ENCODE measurements around the gene TFIP11.
"Not testable (repeated sequence)": the region's sequence is repeated elsewhere in the genome, so short reads cannot be mapped to it uniquely, and the experiment has no call there.

Gene TFIP11

GRCh38 chr22:26541167-26541819 is 29.0 kb upstream of the TFIP11 start:
- DNase-seq (ENCODE audit: low read depth), result no peak

DNA sequence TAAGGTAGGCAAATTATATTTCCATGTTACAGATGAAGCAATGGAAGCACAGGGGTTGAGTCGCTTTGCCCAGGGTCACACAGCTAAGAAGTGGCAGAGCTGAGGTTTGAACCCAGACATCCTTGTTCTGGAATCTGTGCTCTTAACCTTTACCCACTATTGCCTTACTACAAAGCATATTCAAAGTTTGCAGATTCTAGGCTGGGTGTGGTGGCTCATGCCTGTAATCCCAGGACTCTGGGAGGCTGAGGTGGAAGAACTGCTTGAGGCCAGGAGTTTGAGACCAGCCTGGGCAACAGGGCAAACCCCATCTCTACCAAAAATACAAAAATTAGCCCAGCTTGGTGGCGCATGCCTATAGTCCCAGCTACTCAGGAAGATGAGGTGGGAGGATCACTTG is 27.8 kb upstream of the TFIP11 start:
- DNase-seq (ENCODE audit: low read depth), result no peak

DNA sequence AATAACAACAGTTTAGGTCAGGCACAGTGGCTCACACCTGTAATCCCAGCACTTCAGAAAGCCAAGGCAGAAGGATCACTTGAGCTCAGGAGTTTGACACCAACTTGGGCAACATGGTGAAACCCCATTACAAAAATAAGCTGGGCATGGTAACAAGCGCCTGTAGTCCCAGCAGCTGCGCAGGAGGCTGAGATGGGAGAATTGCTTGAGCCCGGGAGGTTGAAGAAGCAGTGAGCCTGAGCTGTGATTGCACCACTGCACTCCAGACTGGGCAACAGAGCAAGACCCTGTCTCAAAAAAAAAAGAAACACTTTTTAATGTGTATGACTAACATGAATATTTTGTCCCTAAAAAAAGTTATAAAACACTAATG is 24.5 kb upstream of the TFIP11 start:
- no peak for DNase-seq (ENCODE audit: low read depth)

DNA sequence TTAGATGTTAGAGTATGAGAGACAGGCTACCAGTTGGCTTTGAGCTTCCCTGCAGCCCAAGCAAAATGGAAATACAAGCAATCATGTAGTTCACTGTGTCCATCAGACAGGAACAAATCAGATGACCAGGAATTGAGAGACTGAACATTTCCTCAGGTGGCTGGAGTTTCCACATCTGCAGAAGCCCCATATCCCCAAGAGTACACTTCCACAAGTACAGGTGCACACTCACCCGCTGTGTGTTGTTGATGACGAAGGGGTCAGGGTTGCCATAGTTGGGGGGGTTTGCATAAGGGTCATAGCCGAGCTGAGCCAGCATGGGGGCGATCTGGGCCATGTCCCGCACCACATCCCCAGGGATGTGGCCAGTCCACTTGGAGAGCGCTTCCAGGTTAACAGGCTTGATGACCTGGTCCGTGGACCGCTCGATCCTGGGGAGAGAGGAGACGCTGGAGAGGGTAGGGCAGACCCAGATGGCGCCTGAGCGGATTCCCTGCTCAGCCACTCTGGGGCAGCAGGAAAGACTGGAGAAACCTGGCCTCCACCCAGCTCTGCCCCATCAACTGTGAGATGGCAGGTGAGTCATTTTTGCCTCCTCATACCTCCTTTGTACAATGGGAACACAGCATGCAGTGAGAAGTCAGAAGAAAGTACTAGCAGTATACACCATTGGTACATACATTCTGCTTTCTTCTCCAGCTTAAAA is 23.9 kb upstream of the TFIP11 start:
- DNase-seq (ENCODE audit: low read depth), result no peak

DNA sequence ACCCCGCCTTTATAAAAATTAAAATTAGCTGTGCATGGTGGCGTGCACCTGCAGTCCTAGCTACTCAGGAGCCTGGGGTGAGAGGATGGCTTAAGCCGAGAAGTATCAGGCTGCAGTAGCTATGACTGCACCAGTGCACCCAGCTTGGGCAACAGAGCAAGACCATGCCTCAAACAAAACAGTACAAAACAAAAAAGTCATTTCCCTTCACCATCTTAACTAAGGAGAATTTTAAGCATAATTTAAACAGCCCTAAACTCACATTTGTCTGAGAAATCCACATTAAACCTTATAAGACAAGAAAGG is 23.3 kb upstream of the TFIP11 start:
- DNase-seq (ENCODE audit: low read depth), result no peak

DNA sequence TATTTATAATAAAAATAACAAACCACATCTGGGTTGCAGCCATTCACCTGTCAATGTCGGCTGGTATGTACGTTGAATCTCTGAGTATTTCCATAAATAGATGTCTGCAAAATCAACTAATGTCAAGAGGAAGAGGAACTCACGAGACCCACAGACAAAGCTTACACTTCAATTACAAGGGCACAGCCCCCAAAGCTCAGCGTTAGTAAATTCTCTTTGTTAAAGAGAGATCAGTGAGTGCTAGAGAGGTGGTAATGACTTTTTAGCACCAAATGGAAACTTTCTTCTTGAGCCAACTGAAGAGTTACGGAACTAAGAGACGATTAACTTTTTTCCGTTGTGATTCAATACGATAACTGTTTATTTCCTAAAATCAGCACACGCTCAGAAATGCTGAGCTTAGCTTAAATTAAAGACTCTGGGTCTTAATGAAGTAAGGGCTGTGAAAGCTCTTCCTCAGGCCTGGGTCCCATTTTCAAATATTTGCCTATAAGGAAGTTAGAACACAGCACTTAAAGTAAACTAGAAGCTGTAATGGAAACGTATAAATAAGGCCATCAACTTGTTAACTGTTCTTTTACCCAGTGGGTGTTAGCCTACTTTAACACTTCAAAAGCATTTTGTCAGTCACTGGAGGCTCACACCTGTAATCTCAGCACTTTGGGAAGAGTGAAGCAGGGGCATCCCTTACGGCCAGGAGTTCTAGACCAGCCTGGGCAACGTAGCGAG is 22.8 kb upstream of the TFIP11 start:
- no peak for DNase-seq (ENCODE audit: low read depth)

GRCh38 chr22:26534171-26534855 is 22.0 kb upstream of the TFIP11 start:
- DNase-seq (ENCODE audit: low read depth), result no peak

- no peak for DNase-seq (ENCODE audit: low read depth)
These were observed 17.1 kb upstream of the TFIP11 start for GRCh38 chr22:26529345-26529744.

GRCh38 chr22:26528518-26528917 is 16.2 kb upstream of the TFIP11 start:
- not testable (repeated sequence) for DNase-seq (ENCODE audit: low read depth)

DNA sequence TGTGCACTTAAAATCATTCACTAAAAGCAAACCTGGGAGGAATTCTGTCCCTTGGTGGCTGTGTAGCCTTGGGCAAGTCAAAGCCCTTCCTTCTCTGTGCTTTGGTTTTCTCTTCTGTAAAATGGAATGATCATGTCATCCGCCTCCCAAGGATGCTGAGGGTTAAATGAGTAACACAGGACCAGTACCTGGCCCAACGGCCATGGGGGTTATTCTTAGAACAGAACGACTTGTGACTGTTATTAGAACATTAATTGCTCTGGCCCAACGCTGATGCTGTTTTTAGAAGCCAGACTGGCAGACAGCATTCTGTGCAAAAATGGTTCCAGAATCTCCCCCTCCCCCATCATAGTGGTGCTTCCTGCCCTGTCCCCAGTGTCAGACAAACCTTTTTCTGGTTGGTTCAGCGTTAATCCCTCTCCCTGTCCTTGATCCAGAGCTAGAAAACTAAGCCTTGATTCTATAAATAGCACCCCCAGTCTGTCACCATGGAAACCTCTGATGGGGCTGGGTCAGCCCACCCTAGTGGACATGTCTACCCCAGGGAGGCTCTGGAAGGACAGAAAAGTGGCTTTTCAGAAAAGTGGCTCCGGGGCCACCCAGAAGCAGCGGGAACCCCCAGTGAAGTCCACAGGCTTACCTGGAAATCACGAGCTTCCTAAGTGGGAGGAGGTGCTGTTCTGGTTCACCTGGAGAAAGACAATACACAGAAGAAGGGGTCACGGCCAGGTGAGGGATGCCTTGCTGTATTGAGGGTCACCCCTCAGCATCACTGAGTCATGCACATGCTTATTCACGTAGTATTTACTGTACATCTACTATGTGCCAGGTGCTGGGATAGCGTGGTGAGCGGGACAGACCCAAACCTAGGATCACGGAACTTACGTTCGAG is 15.5 kb upstream of the TFIP11 start:
- DNase-seq (ENCODE audit: low read depth), result no peak

- DNase-seq (ENCODE audit: low read depth), result no peak
These were observed 14.9 kb upstream of the TFIP11 start for GRCh38 chr22:26527167-26527566.

DNA sequence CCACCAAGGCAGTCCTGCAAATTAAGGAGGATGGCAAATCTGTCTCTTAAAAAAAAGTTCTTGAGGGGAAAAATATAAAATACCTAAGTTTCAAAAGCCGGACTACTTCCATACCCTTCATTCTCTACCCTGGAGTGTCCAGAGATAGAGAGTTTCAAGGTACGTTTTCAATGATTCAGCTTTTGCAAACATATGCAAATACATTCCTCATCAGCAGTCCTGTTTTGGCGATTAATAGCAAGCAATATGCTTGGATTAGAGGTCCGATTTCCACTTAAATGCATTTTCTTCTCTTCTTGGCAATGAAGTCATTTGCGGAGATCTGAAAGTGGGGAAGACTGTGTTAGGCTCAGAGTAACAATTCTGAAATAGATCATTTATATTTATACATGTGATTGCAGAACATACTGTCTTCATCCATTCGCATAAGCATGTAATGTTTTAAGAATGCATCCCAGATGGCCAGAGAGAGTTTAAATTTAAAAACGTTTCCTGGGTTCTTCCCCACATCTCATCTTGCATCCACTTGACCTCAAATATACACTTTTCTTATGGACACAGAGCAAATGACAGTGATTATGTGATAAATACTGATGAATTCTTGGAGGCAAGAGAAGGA is 13.8 kb upstream of the TFIP11 start:
- DNase-seq (ENCODE audit: low read depth), result no peak

GRCh38 chr22:26524870-26525269 is 12.6 kb upstream of the TFIP11 start:
- DNase-seq (ENCODE audit: low read depth), result no peak

- DNase-seq (ENCODE audit: low read depth), result no peak
These were observed 10.3 kb upstream of the TFIP11 start for GRCh38 chr22:26522592-26522991.

DNA sequence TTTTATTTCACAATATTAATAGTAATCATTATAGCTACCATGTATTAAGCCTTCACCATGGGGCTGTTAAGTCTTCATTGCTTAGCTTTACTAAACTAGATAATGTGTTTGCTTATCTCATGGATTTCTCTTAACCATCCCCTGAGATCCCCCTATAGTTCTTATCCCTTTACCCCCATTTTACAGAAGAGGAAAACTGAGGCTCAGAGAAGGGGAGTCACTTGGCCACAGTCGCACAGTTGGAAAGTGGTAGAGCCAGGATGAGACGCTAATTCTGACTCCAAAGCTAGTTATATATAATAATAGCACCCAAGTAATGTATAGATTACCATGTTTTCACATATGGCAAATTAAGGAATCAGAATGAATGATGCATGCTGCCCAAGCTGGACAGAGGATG is 9.7 kb upstream of the TFIP11 start:
- DNase-seq (ENCODE audit: low read depth), result no peak

DNA sequence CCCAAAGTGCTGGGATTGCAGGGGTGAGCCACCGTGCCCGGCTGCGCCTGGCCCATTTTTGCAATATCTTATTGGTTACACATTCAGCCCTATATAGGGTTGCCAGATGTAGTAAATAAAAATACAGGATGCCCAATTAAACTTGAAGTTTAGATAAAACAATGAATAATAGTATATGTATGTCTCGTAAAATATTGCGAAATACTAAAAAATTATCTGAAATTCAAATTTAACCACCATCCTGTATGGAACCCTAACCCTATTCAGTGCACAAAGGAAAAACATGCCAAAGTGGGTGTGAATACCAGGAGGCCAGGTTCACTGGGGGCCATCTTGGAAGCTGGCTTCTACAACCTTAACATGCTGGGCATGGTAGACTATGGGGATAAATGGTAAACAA is 5.2 kb upstream of the TFIP11 start:
- no peak for DNase-seq (ENCODE audit: low read depth)

DNA sequence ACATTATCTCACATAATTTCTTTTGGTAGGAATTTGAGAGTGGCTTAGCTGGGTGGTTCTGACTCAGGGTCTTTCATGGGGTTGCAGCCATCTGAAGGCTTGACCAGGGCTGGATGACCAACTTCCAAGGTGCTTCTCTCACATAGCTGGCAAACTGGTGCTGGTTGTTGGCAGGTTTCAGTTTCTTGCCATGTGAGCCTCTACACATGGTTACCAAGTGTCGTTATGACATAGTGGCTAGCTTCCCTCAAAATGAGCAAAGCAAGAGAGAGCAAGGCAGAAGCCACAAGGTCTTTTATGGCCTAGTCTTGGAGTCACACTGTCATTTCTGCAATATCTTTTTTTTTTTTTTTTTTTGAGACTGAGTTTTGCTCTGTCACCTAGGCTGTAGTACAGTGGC is 4.2 kb upstream of the TFIP11 start:
- DNase-seq (ENCODE audit: low read depth), result no peak

- no peak for DNase-seq (ENCODE audit: low read depth)
These were observed 3.7 kb upstream of the TFIP11 start for GRCh38 chr22:26515931-26516330.

DNA sequence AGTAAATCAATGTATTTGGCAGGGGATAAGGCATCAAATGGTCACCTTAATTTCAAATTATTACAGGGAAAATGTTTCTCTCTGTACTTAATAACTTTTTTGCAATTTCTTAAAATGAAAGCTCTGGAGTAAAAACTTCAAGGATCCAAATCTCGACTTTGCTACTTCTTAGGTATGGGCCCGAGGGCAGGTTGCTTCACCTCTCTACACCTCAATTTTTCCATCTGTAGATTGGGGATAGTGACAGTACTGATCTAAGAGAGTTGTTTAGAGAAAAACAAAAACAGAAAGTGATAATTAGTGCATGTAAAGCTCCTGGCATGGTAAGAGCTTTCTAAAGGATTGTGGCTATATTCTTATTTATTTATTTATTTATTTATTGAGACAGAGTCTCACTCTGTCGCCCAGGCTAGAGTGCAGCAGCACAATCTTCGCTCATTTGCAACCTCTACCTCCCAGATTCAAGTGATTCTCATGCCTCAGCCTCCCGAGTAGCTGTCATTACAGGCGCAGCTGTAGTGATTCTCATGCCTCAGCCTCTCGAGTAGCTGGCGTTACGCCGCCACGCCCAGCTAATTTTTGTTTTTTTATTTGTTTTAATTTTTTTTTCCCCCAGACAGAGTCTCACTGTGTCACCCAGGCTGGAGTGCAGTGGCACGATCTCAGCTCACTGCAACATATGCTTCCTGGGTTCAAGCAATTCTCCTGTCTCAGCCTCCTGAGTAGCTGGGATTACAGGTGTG is 2.3 kb upstream of the TFIP11 start:
- no peak for DNase-seq (ENCODE audit: low read depth)

DNA sequence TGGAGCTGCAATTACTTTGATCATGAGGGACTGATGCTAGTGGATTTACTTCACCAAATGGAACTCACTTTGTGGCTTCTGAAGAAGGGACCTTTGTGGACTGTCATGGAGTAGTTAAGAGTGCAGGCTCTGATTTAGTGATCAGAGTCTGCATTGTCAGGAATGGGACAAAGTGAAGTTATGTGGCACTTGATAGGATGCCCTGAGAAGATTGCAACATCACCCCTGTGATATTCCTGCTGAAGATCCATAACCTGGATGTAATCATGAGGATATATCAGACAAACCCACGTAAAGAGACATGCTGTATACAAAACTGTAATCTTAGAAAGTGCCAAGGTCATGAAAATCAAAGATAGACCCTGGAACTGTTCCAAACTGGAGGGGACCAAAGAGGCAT is 1.6 kb upstream of the TFIP11 start:
- DNase-seq (ENCODE audit: low read depth), result no peak

DNA sequence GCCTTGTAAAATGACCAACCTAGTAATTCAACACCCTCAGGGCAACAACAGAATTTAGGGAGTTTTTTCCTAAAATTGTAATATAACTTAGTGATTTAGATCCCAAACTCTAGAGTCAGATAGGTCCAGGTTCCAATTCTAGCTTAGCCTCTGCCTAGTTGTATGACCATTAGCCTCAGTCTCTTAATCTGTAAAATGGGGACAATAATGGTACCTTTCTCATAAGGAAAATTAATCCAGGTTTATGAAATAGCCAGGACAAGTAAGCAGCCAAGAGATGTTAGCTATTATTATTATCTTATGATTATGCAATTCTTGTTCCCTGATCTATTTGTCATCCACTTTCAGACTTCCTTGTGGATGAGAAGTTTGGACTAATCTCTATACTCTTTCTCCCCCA is 4.1 kb downstream of the TFIP11 start:
- no peak for DNase-seq (ENCODE audit: low read depth)
